ENCODE measurements around the gene RAP2B.
"Not testable (repeated sequence)": the region's sequence is repeated elsewhere in the genome, so short reads cannot be mapped to it uniquely, and the experiment has no call there.

RAP2B gene

GRCh38 chr3:153173758-153174516 is 11.9 kb downstream of the RAP2B start:
- H3K4me3 ChIP-seq (ENCODE audit: low read depth, low read length), result no peak overlapping the region
- DNase-seq (ENCODE audit: low read depth), result peak; percentile 57
- no peak for TF ChIP-seq CTCF (conservative IDR thresholded peaks at IDR 0.05; ENCODE audit: low read depth, low read length)

GRCh38 chr3:153176197-153176596 is 14.2 kb downstream of the RAP2B start:
- H3K4me3 ChIP-seq (ENCODE audit: low read depth, low read length), result no peak overlapping the region
- no peak for TF ChIP-seq CTCF (conservative IDR thresholded peaks at IDR 0.05; ENCODE audit: low read depth, low read length)

GRCh38 chr3:153180860-153181372 is 18.9 kb downstream of the RAP2B start:
- no peak overlapping the region for H3K4me3 ChIP-seq (ENCODE audit: low read depth, low read length)
- DNase-seq (ENCODE audit: low read depth), result no peak
- TF ChIP-seq CTCF (conservative IDR thresholded peaks at IDR 0.05; ENCODE audit: low read depth, low read length), result no peak

More at GRCh38 chr3:153176197-153176596, 14.2 kb downstream of the RAP2B start:
- DNase-seq (ENCODE audit: low read depth), result no peak

- TF ChIP-seq CTCF (conservative IDR thresholded peaks at IDR 0.05; ENCODE audit: low read depth, low read length), result no peak
- H3K4me3 ChIP-seq (ENCODE audit: low read depth, low read length), result no peak overlapping the region
- DNase-seq (ENCODE audit: low read depth), result no peak
Measured at GRCh38 chr3:153182501-153183293, 20.7 kb downstream of the RAP2B start.

GRCh38 chr3:153190923-153191322 is 28.9 kb downstream of the RAP2B start:
- no peak for TF ChIP-seq CTCF (conservative IDR thresholded peaks at IDR 0.05; ENCODE audit: low read depth, low read length)
- DNase-seq (ENCODE audit: low read depth), result no peak
- H3K4me3 ChIP-seq (ENCODE audit: low read depth, low read length), result no peak overlapping the region

- TF ChIP-seq CTCF (conservative IDR thresholded peaks at IDR 0.05; ENCODE audit: low read depth, low read length), result no peak
- H3K4me3 ChIP-seq (ENCODE audit: low read depth, low read length), result no peak overlapping the region
- DNase-seq (ENCODE audit: low read depth), result no peak
Measured at GRCh38 chr3:153192327-153192726, 30.3 kb downstream of the RAP2B start.

- DNase-seq (ENCODE audit: low read depth); H3K4me3 ChIP-seq (ENCODE audit: low read depth, low read length): not testable (repeated sequence)
Measured at GRCh38 chr3:153193786-153194476, 31.9 kb downstream of the RAP2B start.
